Measurements from ENCODE around the gene ZNF792.

DNA sequence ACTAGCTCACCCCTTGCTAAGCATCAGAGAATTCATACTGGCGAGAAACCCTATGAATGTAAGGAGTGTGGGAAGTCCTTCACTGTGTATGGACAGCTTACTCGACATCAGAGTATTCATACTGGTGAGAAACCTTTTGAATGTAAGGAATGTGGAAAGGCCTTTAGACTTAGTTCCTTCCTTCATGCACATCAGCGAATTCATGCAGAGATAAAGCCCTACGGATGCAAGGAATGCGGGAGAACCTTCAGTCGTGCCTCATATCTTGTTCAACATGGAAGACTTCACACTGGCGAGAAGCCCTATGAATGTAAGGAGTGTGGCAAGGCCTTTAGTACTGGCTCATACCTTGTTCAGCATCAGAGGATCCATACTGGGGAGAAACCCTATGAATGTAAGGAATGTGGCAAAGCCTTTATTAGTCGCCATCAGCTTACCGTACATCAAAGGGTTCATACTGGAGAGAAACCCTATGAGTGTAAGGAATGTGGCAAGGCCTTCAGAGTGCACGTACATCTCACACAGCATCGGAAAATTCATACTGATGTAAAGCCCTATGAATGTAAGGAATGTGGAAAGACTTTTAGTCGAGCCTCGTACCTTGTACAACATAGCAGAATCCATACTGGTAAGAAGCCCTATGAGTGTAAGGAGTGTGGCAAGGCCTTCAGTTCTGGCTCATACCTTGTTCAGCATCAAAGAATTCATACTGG, 20.0 kb downstream of the ZNF792 start:
- TF ChIP-seq, protein P1, sequence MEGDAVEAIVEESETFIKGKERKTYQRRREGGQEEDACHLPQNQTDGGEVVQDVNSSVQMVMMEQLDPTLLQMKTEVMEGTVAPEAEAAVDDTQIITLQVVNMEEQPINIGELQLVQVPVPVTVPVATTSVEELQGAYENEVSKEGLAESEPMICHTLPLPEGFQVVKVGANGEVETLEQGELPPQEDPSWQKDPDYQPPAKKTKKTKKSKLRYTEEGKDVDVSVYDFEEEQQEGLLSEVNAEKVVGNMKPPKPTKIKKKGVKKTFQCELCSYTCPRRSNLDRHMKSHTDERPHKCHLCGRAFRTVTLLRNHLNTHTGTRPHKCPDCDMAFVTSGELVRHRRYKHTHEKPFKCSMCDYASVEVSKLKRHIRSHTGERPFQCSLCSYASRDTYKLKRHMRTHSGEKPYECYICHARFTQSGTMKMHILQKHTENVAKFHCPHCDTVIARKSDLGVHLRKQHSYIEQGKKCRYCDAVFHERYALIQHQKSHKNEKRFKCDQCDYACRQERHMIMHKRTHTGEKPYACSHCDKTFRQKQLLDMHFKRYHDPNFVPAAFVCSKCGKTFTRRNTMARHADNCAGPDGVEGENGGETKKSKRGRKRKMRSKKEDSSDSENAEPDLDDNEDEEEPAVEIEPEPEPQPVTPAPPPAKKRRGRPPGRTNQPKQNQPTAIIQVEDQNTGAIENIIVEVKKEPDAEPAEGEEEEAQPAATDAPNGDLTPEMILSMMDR (IDR thresholded peaks at IDR 0.05; ENCODE audit: insufficient read depth, low read depth, low read length), result no peak
- no peak for TF ChIP-seq EZH2 (IDR thresholded peaks at IDR 0.05; ENCODE audit: insufficient read depth, low read length)
